ENCODE results near the gene BMAL2.

Gene BMAL2

DNA sequence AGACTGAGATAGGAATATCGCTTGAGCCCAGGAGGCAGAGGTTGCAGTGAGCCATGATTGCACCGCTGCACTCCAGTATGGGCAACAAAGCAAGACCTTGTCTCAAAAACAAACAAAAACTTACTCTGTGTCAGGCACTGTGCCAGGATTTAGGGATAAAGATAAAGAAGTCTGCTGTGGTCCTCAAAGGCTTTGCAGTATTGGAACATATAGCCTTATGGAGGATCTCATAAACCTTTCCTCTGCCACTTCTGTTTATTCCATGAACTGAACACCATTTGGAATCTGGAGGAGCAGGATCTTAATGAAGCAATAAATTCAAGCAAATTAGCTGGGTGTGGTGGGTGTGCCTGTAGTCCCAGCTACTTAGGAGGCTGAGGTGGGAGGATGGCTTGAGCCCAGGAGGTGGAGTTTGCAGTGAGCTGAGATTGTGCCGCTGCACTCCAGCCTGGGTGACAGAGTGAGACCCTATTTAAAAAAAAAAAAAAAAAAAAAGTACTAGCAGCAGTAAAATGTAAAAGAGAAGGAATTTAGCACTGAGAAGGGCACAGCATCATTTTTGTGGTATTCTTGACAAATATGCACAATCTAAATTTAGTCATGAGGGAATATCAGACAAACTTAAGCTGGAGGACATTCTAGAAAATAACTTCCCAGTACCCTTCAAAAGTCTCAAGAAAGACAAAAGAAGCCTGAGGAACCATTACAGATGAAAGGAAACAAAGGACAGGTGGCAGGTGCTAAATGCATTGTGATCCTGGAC, 27.1 kb downstream of the BMAL2 start:
- DNase-seq (ENCODE audit: low spot score): no peak

DNA sequence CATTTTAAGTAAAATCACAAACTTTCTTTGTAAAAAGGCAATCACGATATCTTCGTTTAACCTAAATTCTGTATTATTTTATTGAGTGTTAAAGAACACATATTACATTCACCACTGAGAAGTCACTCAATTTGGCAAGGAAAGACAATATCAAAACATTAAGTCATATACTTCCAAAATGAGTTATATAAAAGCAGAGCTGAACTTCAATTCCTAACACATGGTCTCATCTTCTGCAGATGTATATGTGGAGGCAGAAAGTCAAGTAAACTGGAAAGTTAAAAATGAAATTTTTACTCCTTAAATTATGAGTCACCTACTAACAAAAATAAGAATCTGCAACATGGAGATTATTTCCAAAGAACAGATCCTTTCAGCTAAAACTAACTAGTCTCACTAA, 28.7 kb downstream of the BMAL2 start:
- DNase-seq (ENCODE audit: low spot score): no peak

DNA sequence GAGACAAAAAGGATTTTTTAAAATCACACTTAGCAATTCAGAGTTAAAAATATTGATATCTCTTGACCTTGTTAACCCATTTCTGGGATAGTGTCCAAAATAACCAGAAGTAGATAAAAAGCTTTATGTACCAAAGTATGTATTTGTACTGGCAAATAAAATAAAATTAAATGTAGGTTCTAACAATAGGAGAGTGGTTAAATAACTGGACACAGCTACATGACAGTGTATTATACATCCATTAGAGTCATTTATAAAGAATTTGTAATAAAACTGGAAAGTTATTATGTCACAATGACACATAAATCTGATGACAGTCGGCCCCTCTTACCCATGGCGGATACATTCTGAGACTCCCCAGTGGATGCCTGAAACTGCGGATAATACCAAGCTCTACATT, 34.0 kb downstream of the BMAL2 start:
- DNase-seq (ENCODE audit: low spot score): no peak

DNA sequence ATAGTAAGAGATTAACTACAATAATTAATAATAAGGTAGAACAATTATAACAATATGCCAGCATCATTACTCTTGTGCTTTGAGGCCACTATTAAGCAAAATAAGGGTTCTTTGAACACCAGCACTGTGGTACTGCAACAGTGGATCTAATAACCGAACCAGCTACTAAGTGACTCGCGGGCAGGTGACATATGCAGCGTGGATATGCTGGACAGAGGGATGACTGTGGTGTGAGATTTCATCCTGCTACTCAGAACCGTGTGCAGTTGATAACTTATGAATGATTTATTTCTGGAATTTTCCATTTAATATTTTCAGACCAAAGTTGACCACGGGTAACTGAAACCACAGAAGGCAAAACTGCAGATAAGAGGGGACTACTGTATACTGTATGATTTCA, 34.4 kb downstream of the BMAL2 start:
- DNase-seq (ENCODE audit: low spot score): no peak

DNA sequence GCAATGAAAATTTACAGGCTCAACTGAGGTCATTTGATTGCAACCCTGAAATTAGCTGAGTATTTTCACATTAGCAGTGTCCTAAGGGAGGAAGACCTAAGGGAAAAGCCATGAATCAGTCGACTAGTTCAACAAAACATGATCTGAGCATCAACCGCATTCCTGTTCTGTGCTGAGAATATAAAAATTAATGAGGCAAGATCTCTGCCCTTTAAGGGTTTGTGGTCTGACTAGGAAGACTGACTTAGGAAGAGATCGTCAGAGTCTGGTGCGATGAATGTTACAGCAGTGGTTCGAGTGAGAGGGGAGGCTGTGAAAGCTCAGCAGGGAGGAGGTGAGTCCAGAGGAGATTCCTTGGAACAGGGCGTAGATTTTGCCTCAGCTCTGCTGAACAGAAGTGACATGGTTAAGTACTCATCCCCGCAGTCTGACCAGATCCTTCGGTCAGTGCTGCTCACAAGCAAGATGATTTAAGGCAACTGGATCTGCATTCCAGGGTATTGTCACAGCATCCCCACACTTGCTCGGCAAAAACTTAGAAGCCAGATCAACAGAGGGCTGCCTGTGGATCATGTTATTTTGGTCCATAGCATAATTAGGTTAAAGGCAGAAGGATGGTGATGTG, 49.6 kb downstream of the BMAL2 start:
- no peak for DNase-seq (ENCODE audit: low spot score)

Data from cerebellar cortex (tissue), 1 donor.